ENCODE results near the gene SLC16A4.
"Not testable (repeated sequence)": the region's sequence is repeated elsewhere in the genome, so short reads cannot be mapped to it uniquely, and the experiment has no call there.

The SLC16A4 gene

GRCh38 chr1:110420874-110421793, 30.3 kb upstream of the SLC16A4 start:
- no peak overlapping the region for H3K4me3 ChIP-seq (ENCODE audit: low read length)
- no peak for TF ChIP-seq ZNF274 (IDR thresholded peaks at IDR 0.05; ENCODE audit: low read depth, low read length)

- no peak overlapping the region for H3K4me3 ChIP-seq (ENCODE audit: low read length)
- no peak for TF ChIP-seq ZNF274 (IDR thresholded peaks at IDR 0.05; ENCODE audit: low read depth, low read length)
Measured at GRCh38 chr1:110420023-110420662, 29.3 kb upstream of the SLC16A4 start.

GRCh38 chr1:110418729-110419128, 27.9 kb upstream of the SLC16A4 start:
- no peak for TF ChIP-seq ZNF274 (IDR thresholded peaks at IDR 0.05; ENCODE audit: low read depth, low read length)

GRCh38 chr1:110413045-110413444, 22.2 kb upstream of the SLC16A4 start:
- H3K4me3 ChIP-seq (ENCODE audit: low read length): not testable (repeated sequence)

More at GRCh38 chr1:110418729-110419128, 27.9 kb upstream of the SLC16A4 start:
- H3K4me3 ChIP-seq (ENCODE audit: low read length): no peak overlapping the region

- TF ChIP-seq ZNF274 (IDR thresholded peaks at IDR 0.05; ENCODE audit: low read depth, low read length): no peak
- H3K4me3 ChIP-seq (ENCODE audit: low read length): no peak overlapping the region
Measured at GRCh38 chr1:110412576-110412975, 21.8 kb upstream of the SLC16A4 start.

GRCh38 chr1:110411173-110411735, 20.4 kb upstream of the SLC16A4 start:
- no peak for TF ChIP-seq ZNF274 (IDR thresholded peaks at IDR 0.05; ENCODE audit: low read depth, low read length)

GRCh38 chr1:110409316-110409715, 18.5 kb upstream of the SLC16A4 start:
- H3K4me3 ChIP-seq (ENCODE audit: low read length): no peak overlapping the region
- TF ChIP-seq ZNF274 (IDR thresholded peaks at IDR 0.05; ENCODE audit: low read depth, low read length): no peak

More at GRCh38 chr1:110411173-110411735, 20.4 kb upstream of the SLC16A4 start:
- H3K4me3 ChIP-seq (ENCODE audit: low read length): no peak overlapping the region

GRCh38 chr1:110408488-110408887, 17.7 kb upstream of the SLC16A4 start:
- H3K4me3 ChIP-seq (ENCODE audit: low read length): peak overlapping the region; percentile 94
- TF ChIP-seq ZNF274 (IDR thresholded peaks at IDR 0.05; ENCODE audit: low read depth, low read length): no peak

GRCh38 chr1:110407260-110408210, 16.7 kb upstream of the SLC16A4 start, which contains the start of gene LAMTOR5:
LAMTOR5 (minus strand) TSS chr1:110407694; CDS start chr1:110407620, 74 bp downstream.
- TF ChIP-seq ZNF274 (IDR thresholded peaks at IDR 0.05; ENCODE audit: low read depth, low read length): no peak
- H3K4me3 ChIP-seq (ENCODE audit: low read length): peak within 1 kb of the TSS; percentile 94

- H3K4me3 ChIP-seq (ENCODE audit: low read length): peak overlapping the region; percentile 94
Measured at GRCh38 chr1:110406407-110406806, 15.6 kb upstream of the SLC16A4 start.

- H3K4me3 ChIP-seq (ENCODE audit: low read length): no peak overlapping the region
- no peak for TF ChIP-seq ZNF274 (IDR thresholded peaks at IDR 0.05; ENCODE audit: low read depth, low read length)
Measured at GRCh38 chr1:110404401-110404800, 13.6 kb upstream of the SLC16A4 start.

- no peak for TF ChIP-seq ZNF274 (IDR thresholded peaks at IDR 0.05; ENCODE audit: low read depth, low read length)
Measured at GRCh38 chr1:110403805-110404204, 13.0 kb upstream of the SLC16A4 start.

GRCh38 chr1:110396259-110396958, 5.6 kb upstream of the SLC16A4 start:
- not testable (repeated sequence) for H3K4me3 ChIP-seq (ENCODE audit: low read length)

More at GRCh38 chr1:110403805-110404204, 13.0 kb upstream of the SLC16A4 start:
- H3K4me3 ChIP-seq (ENCODE audit: low read length): no peak overlapping the region
